ENCODE data around the gene ITPR2. TPM values are rescaled to one million over a fixed set of nuclear protein-coding genes. Genes with fewer than 3 reads are reported as not detected.

ITPR2 gene
- total and polyA plus RNA-seq, 2 of the 13 experiments (the other 11 are each of a cell fraction or from before 2014, with no cell fraction given), result 31.9 to 81.9 TPM

DNA sequence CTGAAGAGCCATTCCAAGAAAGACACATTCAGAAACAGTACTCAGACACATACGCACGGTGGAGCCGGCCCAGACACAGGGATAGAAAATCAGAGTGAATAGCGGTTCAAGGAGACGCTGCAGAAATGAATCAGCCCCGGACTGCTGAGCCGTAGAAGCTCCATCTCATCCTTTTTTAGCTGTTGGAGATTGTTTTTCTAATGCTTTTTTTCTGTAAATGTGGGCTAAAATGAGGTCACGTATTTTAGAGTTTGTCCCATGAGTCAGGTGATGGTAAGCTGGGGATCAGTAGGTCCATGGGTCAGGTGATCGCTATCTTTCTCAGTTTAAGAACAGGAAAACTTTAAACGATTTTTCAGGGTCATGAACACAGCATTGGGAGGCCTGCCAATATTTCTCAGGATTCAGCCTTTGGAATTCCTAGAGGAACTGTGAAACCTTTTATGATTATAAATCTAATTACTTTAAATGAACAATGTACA is 202.4 kb downstream of the ITPR2 start (continued):
- TF ChIP-seq AKAP8 (CRISPR knock-in tag; IDR thresholded peaks at IDR 0.05), result no peak
- no peak for TF ChIP-seq ZNF879 (CRISPR knock-in tag; IDR thresholded peaks at IDR 0.05)
- no peak for TF ChIP-seq ZC3H4 (CRISPR knock-in tag; IDR thresholded peaks at IDR 0.05; ENCODE audit: borderline replicate concordance)
- no peak for TF ChIP-seq HOXD1 (CRISPR knock-in tag; IDR thresholded peaks at IDR 0.05)
- no peak for TF ChIP-seq MTA3 (CRISPR knock-in tag; IDR thresholded peaks at IDR 0.05)
- no peak for TF ChIP-seq KLF6 (CRISPR knock-in tag; IDR thresholded peaks at IDR 0.05)
- TF ChIP-seq ZBTB8A (CRISPR knock-in tag; IDR thresholded peaks at IDR 0.05; ENCODE audit: borderline replicate concordance, low read depth), result no peak
- TF ChIP-seq DRAP1 (CRISPR knock-in tag; IDR thresholded peaks at IDR 0.05), result no peak
- no peak for TF ChIP-seq ZNF660 (CRISPR knock-in tag; IDR thresholded peaks at IDR 0.05; ENCODE audit: borderline replicate concordance, low read depth)
- no peak for TF ChIP-seq FOXP1 (IDR thresholded peaks at IDR 0.05)
- TF ChIP-seq FOXP1 (CRISPR knock-in tag; IDR thresholded peaks at IDR 0.05), result peak; percentile 3; the same call in 1 of the 2 replicates
- TF ChIP-seq ZNF3 (CRISPR knock-in tag; IDR thresholded peaks at IDR 0.05), result no peak
- no peak for TF ChIP-seq MXD4 (CRISPR knock-in tag; IDR thresholded peaks at IDR 0.05)
- TF ChIP-seq POLR2G (IDR thresholded peaks at IDR 0.05; ENCODE audit: low read depth, low read length), result no peak
- no peak for TF ChIP-seq XRCC5 (optimal IDR thresholded peaks at IDR 0.05; ENCODE audit: low read length)
- no peak for TF ChIP-seq IRF2 (CRISPR knock-in tag; IDR thresholded peaks at IDR 0.05)
- TF ChIP-seq IRF1 (CRISPR knock-in tag; IDR thresholded peaks at IDR 0.05; ENCODE audit: low read depth), result no peak
- no peak for TF ChIP-seq THAP11 (CRISPR knock-in tag; IDR thresholded peaks at IDR 0.05)
- TF ChIP-seq, protein P1, sequence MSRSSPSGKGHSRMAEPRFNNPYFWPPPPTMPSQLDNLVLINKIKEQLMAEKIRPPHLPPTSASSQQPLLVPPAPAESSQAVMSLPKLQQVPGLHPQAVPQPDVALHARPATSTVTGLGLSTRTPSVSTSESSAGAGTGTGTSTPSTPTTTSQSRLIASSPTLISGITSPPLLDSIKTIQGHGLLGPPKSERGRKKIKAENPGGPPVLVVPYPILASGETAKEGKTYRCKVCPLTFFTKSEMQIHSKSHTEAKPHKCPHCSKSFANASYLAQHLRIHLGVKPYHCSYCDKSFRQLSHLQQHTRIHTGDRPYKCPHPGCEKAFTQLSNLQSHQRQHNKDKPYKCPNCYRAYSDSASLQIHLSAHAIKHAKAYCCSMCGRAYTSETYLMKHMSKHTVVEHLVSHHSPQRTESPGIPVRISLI (CRISPR knock-in tag; IDR thresholded peaks at IDR 0.05; ENCODE audit: borderline replicate concordance), result no peak
- no peak for TF ChIP-seq NFKB2 (CRISPR knock-in tag; IDR thresholded peaks at IDR 0.05; ENCODE audit: borderline replicate concordance)
- no peak for TF ChIP-seq ARNTL (CRISPR knock-in tag; IDR thresholded peaks at IDR 0.05)
- TF ChIP-seq RARG (CRISPR knock-in tag; IDR thresholded peaks at IDR 0.05; ENCODE audit: low read depth), result no peak
- TF ChIP-seq HNRNPLL (IDR thresholded peaks at IDR 0.05; ENCODE audit: low read depth, low read length, poor library complexity, severe bottlenecking), result no peak
- peak; percentile 98 for TF ChIP-seq HOMEZ (CRISPR knock-in tag; IDR thresholded peaks at IDR 0.05; ENCODE audit: low read depth)
- TF ChIP-seq SP5 (CRISPR knock-in tag; IDR thresholded peaks at IDR 0.05; ENCODE audit: borderline replicate concordance, low read depth), result no peak
- TF ChIP-seq, protein P2, sequence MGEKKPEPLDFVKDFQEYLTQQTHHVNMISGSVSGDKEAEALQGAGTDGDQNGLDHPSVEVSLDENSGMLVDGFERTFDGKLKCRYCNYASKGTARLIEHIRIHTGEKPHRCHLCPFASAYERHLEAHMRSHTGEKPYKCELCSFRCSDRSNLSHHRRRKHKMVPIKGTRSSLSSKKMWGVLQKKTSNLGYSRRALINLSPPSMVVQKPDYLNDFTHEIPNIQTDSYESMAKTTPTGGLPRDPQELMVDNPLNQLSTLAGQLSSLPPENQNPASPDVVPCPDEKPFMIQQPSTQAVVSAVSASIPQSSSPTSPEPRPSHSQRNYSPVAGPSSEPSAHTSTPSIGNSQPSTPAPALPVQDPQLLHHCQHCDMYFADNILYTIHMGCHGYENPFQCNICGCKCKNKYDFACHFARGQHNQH (CRISPR knock-in tag; IDR thresholded peaks at IDR 0.05), result no peak
- no peak for TF ChIP-seq ZSCAN30 (CRISPR knock-in tag; IDR thresholded peaks at IDR 0.05)
- TF ChIP-seq ZNF607 (CRISPR knock-in tag; IDR thresholded peaks at IDR 0.05; ENCODE audit: borderline replicate concordance), result no peak
- no peak for TF ChIP-seq ATF1 (CRISPR knock-in tag; IDR thresholded peaks at IDR 0.05)
- TF ChIP-seq ZNF572 (CRISPR knock-in tag; IDR thresholded peaks at IDR 0.05), result no peak
- no peak for TF ChIP-seq RFX1 (IDR thresholded peaks at IDR 0.05)
